GM12892 (cell line): ENCODE measurements around the gene GANC.
A peak's percentile ranks its signal among the peaks of the same experiment; 100 is the strongest.

Experiments used
- DNase-seq: peaks from one replicate; pipeline ENCODE4 v3.0.0; 2011; ENCODE audit not compliant: insufficient read length
- FAIRE-seq: peaks from 2 replicates; lab custom pipeline; 2011; peaks lifted over from hg19 to GRCh38; lab: Jason Lieb, UNC
- POLR2A ChIP-seq: IDR thresholded peaks from 2 replicates; pipeline ENCODE4 v1.6.1; 2011; ENCODE audit warnings: low read depth, low read length, control low read depth
- POLR2AphosphoS5 ChIP-seq: IDR thresholded peaks from 2 replicates; pipeline ENCODE4 v1.6.1; 2011; ENCODE audit warnings: low read depth, low read length, control low read depth
- TAF1 ChIP-seq: IDR thresholded peaks from 2 replicates; pipeline ENCODE4 v1.6.1; 2011; ENCODE audit warnings: low read depth, mild to moderate bottlenecking, control low read depth, low read length, borderline replicate concordance

GANC gene

DNA sequence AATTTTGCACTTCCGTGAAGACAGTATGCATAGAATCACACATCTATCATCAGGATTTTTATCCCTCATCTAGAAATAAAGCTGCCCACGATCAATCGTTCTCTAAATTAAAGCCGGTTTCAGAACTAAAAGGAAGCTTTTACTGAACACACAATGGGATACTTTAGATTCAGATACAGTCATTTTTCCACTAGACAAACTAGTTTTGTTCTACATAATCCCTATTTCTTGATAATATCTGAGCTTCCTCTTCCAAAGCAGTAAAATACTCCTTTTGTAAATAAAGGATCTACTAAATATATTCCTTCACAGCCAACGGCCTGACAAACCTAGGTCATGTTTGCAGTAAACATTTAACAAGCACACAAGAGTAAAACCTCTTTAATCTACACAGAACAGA is 2.0 kb upstream of the GANC start:
- no peak for TF ChIP-seq POLR2A
- no peak for TF ChIP-seq TAF1
- no peak for TF ChIP-seq POLR2AphosphoS5
- DNase-seq: no peak
- FAIRE-seq: no peak

DNA sequence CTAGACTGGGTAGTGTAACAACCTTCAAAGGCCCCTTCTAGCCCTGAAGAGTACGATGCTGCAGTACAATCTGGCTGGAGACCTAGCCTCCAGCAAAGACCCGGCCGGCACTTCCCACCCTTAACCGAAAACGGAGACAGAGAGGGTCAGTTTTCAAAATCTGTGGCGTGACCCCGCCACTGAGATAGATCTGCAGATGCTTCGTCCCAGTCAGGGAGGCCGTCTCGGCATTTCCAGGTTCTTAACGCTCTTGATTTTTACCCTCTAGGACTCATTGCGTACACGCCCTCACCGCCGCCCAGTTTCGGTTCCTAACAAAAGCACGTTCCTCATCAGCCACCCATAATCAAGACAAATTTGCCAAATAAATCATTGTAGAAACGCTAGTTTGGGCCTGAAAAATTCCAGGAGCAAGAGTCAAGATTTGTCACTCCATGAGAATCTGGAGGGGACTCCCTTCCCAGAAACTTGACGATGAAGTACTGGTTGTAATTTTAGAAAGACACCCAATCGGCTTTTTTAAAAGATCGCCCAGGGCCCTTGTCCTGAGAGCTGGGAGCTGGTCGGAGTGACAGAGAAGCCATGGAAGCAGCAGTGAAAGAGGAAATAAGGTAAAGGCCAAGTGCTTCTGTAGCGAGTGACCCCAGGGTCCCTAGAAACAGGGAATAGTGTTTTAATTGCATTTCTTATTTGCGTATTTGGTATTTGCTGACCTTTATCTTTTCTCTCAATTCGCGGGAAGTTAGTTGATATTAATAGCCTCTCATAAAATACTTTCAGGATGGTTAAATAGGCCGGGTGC is 1.1 kb downstream of the GANC start:
- TF ChIP-seq POLR2A: no peak; the same call in 1 of the 2 replicates
- TF ChIP-seq TAF1: no peak
- peak; percentile 11; the same call in 1 of the 2 replicates for TF ChIP-seq POLR2AphosphoS5
- peak; percentile 13 for DNase-seq
- no peak for FAIRE-seq

DNA sequence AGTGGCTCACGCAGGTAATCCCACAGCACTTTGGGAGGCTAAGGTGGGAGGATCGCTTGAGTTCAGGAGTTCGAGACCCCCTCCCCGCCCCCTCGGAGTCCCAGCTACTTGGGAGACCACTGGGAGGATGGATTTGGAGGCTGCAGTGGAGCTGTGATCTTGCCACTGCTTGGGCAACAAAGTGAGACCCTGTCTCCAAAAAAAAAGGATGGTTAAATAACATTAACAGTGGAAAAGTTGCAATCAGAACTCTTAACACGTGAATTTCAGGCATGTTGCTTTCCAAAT is 1.6 kb downstream of the GANC start:
- FAIRE-seq (no peak), DNase-seq (no peak)
- TF ChIP-seq POLR2AphosphoS5: no peak

DNA sequence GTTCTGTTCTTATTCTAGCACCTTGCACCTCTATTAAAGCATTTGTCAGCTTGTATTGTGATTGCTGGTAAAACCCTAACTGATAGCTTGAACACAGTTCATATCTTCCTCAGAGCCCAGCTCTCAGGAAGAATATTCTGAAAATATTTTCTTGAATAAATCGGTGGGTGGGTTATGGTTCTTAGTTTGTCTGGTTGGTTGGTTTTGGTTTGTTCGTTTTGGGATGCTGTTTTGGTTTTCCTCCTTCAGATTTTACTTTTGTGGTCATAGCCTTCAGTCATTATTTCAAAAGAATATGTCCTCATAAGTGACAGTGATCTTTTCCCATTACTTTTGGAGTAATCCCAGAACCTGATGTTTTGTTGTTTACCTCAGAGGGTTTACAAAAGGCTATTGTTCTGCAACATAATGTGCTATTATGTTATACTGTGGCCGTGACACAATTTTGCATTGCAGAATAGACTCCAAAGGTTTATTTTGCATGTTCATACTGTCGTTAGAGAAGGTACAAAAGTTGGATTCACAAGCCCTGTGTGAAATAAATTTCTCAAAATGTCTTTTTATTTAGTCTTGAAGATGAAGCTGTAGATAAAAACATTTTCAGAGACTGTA is 2.9 kb downstream of the GANC start:
- FAIRE-seq (no peak), DNase-seq (no peak)

DNA sequence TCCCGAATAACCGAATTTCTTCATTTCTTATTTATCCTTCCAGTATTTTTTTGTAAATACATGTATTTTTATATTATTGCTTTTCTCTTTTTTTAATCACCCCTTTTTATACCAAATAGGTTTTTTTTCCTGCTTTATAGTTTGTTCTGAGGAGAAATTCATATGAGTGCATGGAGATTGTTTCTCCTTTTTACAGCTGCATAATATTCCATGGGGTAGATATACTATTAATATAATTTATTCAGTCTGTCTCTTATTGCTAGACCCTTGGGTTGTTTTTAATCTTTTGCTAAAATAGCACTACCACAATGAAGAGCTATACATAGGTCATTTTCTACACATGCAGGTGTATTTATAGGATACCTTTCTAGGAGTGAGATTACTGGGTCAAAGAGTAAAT is 3.8 kb downstream of the GANC start:
- DNase-seq (no peak), FAIRE-seq (no peak)
- TF ChIP-seq TAF1 (no peak), POLR2AphosphoS5 (no peak), POLR2A (no peak)

More for the DNA sequence above, 2.9 kb downstream of the GANC start:
- TF ChIP-seq POLR2A (no peak), POLR2AphosphoS5 (no peak), TAF1 (no peak)

DNA sequence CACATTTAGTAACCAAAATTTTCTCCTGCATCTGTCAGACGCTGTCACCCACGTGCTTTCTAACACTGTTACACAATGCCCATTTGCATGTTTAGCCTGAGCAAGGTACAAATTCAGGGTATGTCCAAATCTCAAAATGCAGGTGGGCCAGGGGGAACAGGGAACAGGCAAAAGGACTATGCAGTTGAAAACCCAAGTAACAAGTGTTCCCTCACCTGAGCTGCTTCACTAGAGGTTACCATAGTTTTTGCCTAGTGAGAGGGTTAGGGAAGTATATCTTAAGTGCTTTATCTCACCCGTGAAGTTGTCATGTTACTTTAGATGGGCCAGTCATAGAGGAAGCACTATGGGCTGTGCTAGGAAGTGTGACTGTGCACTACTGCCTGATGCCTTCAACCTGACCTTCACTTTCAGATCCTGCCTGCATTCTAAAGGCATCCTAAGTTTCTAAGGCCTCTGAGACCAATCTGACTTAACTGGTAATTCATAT is 6.3 kb downstream of the GANC start:
- no peak for DNase-seq
- FAIRE-seq: no peak
- TF ChIP-seq POLR2AphosphoS5: no peak
- no peak for TF ChIP-seq POLR2A
- TF ChIP-seq TAF1: no peak

DNA sequence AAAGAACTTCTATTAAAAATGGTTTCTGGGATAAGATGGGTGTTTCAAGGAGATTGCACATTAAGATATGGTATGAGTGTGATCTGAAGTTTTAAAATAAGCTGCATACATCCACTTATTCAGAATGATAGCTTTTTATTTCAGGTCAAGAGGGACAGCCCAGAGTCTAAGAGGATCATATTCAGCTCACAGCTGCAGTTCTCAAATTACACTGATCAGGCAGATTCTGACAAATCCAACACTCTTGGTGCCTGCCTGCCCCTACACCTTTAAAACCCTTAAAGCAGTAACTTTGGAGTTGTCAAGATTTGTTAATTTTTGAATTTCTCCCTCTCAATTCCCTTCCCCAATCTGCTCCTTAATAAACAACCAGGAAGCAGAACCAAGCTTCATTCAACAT is 9.3 kb downstream of the GANC start:
- FAIRE-seq (no peak), DNase-seq (no peak)
- no peak for TF ChIP-seq POLR2A
- no peak for TF ChIP-seq POLR2AphosphoS5
- TF ChIP-seq TAF1: no peak

DNA sequence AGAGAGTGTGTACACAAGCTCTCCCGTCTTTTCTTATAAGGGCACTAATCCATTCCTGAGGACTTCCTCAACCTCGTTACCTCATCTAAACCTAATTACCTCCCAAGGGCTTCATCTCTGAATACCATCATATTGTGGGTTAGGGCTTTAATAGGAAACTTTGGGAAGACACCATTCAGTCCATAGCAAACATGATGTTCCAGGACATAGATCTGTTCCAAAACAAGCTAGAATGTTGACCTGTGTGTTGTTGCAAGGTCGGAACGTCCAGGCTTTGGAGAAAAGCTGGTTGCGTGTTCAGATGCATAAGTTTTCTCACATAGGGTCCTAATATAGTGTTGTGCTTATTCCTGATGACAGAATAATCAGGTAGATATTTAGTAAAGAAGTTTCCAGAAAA is 9.9 kb downstream of the GANC start:
- DNase-seq: no peak
- TF ChIP-seq TAF1 (no peak), POLR2AphosphoS5 (no peak), POLR2A (no peak)
- FAIRE-seq: no peak

DNA sequence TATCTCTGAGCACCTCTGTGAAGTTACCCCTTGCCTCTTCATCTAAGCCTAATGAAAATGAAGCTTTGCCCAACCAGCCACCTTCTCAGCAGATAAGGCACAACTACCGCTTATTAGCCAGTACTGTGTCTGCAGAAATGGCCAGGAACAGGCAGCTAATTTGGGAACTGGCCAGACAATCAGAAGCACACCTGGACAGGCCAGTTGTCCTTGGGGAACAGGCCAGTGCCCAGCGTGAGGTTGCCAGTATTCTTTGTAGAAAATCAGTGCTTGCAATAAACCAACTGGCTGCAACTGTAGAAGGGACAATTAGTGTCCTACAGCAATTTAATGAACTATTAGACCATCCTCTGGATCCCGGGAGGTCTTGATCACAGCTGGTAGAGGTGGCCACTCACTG is 10.7 kb downstream of the GANC start:
- DNase-seq: no peak
- no peak for FAIRE-seq
- TF ChIP-seq TAF1 (no peak), POLR2AphosphoS5 (no peak), POLR2A (no peak)

DNA sequence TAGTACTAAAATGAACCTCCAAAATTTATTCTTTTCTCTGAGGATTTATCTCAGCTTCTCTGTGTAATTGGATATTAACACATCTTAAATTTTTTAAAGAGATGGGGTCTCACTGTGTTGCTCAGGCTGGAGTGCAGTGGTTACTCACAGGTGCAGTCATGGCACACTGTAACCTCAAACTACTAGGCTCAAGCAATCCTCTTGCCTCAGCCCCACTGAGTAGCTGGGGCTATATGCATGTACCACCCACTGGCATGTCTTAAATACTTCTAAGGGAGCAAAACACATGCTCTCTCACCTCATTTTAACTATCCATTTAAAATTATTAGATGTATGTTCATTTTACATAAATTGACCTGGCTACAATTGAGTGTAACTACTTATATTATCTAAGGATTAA is 11.6 kb downstream of the GANC start:
- FAIRE-seq (no peak), DNase-seq (no peak)
- TF ChIP-seq POLR2AphosphoS5: no peak
- TF ChIP-seq POLR2A: no peak
- no peak for TF ChIP-seq TAF1

DNA sequence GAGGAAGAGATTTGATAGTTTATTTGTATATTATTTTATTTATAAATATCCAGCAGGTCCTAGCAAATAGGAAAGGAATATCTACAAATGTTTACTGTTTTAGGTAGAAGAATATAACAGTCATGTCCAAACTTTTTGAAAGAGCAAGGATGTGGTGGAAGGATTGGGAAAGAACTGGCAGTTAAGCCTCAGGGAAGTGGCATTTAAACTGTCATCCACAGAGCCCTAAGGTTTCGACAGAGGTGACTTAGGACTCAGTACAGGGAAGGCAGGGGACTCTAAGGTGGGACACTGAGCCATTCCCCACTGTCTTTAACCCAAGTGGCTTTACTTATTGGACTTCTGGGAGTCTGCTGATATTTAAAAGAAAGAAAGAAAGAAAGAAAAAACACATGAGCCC is 12.0 kb downstream of the GANC start:
- TF ChIP-seq POLR2AphosphoS5 (no peak), POLR2A (no peak), TAF1 (no peak)
- no peak for FAIRE-seq
- no peak for DNase-seq

DNA sequence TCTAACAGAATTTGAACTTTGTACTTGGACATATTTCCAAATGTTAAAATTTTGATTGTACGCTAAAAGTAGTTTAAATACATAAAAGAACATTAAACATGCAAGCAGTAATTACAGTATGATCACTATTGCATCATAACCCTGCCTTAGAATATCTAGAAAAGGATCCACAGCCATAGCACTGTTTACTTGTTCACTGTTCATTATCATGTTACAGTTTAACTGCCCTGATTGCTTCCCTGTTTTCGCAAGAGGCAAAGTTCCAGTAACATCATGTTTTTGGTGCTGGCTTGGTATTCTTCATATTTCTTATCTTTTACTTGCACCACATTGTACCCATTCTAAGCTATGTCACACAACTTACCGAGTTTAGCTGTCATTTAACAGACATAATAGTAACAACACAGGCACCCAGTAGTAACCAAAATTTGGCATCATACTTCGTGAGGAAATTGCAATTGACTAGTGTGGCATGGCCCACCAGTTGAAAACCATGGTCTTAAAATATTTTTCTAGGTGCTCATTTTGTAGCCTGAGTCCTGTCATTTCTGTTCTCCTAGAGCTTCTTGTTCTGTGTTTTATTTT is 13.5 kb downstream of the GANC start:
- FAIRE-seq: no peak
- TF ChIP-seq POLR2A (no peak), TAF1 (no peak), POLR2AphosphoS5 (no peak)
- DNase-seq: no peak
